CD4-positive, alpha-beta T cell treated with Interleukin-15 for 4 hours (primary cell): Measurements from ENCODE around the gene PTBP1.
"Not testable (repeated sequence)": the region's sequence is repeated elsewhere in the genome, so short reads cannot be mapped to it uniquely, and the experiment has no call there.

Source experiments
- DNase-seq: peaks from one replicate; pipeline ENCODE4 v3.0.0-alpha.2; 2020; ENCODE audit warnings: low spot score

PTBP1 gene

DNA sequence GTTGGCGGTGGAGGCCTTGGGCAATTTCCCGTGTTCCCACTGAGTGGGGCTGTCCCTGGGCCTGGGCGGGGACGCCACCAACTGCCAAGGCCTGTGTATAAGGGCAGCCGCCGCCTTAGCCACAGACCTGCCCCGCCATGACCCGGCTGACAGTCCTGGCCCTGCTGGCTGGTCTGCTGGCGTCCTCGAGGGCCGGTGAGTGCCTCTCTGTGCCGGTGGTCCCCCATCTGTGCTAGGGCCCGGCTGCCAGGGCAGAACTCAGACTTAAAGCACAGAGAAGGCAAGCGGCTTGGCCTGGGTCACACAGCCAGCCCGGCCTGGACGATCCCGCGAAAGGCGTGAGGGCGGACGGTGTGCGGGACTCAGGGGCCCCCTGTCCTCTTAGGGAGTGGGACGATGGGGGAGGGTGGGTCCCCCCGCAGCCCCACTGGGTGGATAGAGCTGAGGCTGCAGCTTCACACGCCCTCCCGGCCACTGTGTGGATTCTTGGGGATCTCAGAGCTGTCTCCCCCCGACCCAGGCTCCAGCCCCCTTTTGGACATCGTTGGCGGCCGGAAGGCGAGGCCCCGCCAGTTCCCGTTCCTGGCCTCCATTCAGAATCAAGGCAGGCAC is 30.6 kb downstream of the PTBP1 start, which contains the start of gene AZU1:
Gene AZU1 (plus strand): TSS at position 128 of the 612 bp plus-strand sequence. CDS start 10 bp downstream, at position 138.
- no peak for DNase-seq

DNA sequence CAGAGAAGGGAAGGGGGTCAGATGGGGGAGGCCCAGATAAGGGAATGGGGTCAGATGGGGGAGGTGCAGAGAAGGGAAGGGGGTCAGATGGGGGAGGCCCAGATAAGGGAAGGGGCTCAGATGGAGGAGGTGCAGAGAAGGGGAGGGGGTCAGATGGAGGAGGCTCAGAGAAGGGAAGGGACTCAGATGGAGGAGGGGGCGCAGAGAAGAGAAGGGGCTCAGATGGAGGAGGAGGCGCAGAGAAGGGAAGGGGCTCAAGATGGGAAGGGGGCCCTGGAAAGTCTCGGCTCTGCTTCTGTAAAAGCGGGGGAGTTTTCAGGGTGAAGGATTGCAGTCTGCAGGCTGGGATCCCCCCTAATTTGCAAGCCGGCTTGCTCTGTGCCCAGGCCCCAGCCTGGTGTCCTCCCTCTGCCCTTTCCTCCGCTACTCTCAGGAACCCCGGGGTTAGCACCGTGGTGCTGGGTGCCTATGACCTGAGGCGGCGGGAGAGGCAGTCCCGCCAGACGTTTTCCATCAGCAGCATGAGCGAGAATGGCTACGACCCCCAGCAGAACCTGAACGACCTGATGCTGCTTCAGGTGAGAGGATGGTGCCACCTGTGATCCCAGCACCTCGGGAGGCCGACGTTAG is 32.0 kb downstream of the PTBP1 start:
- DNase-seq, result no peak

DNA sequence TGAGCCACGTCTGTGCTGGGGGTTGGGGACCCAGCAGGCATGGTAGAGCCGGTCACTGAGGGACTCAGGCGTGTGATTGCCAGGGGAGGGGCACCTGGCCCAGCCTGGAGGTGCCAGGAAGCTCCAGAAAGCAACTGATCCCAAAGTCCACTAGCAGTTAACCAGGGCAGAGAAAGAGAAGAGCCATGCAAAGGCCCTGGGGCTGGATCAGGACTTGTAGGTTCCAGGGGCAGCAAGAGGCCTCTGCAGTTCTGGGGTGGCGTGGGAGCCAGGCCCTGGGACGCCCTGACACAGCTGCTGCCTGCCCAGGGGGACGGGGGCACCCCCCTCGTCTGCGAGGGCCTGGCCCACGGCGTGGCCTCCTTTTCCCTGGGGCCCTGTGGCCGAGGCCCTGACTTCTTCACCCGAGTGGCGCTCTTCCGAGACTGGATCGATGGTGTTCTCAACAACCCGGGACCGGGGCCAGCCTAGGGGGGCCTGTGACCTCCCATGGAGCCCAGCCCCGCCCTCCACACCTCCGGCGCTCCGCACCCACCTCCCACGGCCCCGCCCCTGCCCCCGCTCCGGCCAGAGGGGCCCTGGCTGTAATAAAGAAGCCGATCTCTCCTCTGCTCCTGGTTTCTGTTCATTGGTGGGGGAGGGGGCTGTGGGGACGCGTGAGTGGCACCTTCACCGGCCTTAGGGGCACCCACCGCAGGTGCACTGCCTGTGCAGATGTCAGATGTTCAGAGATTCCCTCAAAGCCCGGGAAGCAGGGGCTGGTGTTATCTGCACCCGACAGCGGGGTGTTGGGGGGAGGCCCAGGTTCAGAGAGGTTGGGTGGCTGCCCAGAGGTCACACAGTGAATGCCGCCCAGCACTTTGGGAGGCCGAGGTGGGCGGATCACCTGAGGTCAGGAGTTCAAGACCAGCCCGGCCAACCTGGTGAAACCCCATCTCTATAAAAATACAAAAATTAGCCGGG is 34.4 kb downstream of the PTBP1 start:
- DNase-seq, result no peak

DNA sequence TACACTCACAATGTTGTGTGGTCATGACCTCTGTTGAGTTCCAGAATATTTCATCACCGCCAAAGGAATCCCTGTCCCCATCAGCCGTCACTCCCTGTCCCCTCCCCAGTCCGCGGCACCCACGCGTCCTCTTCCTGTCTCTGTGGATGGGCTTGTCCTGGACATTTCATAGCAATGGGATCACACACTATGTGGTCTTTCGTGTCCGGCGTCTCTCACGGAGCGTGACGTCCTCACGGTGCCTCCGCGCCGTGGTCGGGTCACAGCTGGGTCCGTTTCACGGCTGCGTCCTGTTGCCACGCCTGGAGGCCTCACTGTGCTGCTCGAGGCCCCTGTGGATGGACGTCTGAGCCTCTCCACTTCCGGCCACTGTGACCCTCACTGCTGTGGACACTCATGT is 37.0 kb downstream of the PTBP1 start:
- DNase-seq, result no peak

DNA sequence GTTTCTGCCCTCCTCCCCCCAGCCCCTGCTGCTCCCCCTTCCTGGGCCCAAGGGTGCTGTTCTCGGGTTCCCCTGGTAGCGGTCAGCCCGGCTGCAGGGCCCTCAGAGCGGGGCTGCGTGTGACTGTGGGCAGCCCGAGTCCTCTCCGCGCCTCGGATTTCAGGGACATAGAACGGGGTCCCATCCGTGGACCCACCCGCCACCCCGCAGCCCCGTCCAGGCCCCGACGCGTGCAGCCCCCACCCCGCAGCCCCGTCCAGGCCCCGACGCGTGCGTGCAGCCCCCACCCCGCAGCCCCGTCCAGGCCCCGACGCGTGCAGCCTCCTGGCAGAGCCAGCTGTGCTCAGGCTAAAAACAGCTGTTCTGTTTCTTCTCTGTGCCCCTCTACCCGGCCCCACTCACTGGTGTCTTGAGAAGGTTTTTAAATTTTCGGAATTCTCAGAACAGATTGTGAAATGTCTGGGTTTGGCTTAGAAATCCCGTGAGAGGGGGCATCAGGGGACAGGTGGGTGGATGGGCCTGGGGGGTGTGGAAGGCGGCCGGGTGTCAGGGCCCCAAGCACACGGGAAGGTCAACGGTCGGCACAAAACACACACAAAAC is 38.1 kb downstream of the PTBP1 start:
- DNase-seq, result no peak

DNA sequence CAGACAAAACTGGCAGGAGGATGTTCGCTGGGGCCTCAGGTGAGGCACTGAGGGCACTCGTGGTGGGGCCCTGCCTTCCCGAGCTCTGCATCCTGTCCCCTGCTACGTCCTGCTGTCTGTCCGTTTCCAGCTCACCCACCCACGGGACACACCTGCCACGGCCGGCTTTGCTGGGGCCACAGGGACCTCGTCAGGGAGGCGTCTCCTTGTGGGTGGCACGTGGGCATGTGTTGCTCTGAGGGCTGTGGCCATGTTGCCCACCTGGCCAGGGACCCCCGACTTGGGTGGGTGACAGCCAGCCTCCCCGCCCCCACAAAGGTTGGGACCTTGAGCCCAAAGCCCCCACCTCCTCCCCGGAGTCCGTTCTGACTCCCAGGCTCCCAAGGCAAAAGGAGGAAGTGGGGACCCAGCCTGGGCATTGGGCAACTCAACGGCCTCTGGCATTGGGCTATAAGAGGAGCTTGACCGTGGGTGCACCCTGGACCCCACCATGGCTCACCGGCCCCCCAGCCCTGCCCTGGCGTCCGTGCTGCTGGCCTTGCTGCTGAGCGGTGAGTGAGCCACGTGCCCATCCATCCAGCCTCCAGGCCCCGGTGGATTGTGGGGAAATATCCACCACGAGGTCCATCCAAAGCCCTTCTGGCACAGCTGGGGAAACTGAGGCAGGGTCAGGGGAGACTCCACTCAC is 43.4 kb downstream of the PTBP1 start, which contains the start of gene PRTN3:
Gene PRTN3 (plus strand): TSS at position 481 of the 688 bp plus-strand sequence. CDS start 10 bp downstream, at position 491.
- no peak for DNase-seq

DNA sequence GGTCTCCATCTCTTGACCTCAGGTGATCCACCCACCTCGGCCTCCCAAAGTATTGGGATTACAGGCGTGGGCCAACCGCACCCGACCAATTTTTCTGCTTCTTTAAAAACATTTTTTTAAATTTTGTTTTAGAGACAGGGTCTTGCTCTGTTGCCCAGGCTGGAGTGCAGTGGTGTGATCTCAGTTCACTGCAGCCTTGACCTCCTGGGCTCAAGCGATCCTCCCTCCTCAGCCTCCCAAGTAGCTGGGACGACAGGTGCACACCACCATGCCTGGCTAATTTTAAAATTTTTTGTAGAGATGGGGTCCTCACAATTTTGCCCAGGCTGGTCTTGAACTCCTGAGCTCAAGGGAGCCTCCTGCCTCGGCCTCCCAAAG is 45.5 kb downstream of the PTBP1 start:
- DNase-seq, result not testable (repeated sequence)

DNA sequence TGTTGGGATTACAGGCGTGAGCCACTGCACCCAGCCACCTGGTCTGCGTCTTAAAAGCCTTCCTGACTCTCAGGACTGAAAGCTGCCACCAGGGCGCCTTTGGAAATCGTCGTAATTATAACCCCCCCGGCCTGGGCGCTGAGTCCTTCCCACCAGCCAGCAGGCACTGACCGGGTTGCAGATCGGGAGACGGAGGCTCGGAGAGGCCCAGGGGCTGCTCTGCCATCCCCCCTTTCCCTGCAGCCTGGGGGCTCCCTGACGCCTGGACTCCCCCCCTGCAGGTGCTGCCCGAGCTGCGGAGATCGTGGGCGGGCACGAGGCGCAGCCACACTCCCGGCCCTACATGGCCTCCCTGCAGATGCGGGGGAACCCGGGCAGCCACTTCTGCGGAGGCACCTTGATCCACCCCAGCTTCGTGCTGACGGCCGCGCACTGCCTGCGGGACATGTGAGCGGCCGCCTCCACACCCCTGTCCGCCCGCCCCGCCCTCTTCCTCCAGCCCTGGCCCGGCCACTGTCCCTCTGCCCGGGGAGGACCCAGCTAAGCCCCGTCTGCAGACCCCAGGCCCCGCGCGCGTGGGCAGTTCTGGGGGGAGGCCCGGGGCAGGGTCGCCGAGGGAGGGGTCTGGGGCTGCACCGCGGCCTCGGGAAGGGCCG is 46.1 kb downstream of the PTBP1 start:
- no peak for DNase-seq

DNA sequence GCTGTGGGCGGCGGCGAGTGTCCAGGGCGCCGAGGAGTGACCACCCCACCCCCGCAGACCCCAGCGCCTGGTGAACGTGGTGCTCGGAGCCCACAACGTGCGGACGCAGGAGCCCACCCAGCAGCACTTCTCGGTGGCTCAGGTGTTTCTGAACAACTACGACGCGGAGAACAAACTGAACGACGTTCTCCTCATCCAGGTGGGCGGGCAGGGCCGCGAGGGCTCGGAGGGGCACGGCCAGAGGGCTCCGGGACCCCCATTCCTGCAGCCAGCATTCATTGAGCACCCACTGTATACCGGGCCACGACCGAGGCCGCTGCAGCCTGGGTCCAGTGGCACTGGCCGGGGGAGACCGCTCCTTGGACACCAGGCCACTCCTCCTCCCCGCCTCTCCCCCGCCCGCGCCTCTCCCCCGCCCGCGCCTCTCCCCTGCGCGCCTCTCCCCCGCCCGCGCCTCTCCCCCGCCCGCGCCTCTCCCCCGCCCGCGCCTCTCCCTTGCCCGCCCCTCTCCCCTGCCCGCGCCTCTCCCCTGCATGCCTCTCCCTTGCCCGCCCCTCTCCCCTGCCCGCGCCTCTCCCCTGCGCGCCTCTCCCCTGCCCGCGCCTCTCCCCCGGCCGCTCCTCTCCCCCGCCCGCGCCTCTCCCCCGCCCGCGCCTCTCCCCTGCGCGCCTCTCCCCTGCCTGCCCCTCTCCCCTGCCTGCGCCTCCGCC is 46.7 kb downstream of the PTBP1 start:
- no peak for DNase-seq

DNA sequence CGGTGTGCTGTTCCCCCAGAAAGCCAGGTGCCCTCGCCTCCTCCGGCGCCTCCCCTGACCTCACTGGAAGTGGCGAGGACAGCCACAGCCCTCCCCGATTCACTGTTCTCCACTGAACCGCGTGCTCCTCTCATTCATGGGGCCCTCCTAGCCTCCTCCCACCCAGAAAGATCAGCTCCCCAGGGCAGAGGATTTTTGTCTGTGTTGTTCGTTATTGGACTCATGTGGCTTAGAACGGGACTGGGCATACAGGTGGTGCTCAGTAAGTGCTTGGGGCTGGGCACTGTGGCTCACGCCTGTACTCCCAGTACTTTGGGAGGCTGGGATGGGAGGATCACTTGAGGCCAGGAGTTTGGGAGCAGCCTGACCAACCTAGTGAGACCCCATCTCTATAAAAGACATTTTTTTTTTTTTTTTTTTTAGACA is 47.3 kb downstream of the PTBP1 start:
- DNase-seq, result no peak

DNA sequence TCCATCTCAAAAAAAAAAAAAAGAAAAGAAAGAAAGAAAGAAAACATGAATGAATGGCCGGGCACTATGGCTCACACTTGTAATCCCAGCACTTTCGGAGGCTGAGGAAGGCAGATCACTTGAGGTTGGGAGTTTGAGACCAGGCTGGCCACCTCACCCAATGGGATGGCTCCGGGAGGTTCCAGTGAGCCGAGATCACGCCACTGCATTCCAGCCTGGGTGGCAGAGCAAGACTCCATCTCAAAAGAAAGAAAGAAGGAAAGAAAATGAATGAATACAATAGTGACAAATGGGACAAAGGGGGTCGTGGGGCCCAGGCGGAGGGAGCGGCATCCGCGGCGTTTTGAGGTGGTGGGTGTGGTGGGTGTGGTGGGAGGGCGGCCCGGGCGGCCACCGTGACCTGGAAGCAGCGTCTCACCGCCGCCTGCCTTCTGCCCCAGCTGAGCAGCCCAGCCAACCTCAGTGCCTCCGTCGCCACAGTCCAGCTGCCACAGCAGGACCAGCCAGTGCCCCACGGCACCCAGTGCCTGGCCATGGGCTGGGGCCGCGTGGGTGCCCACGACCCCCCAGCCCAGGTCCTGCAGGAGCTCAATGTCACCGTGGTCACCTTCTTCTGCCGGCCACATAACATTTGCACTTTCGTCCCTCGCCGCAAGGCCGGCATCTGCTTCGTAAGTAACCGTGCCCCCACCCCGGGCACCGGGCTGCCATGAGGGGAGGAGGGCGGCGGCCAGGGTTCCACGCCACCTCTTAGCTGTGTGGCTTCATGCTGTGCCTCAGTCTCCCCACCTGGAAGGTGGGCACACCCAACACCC is 48.7 kb downstream of the PTBP1 start:
- DNase-seq, result no peak

DNA sequence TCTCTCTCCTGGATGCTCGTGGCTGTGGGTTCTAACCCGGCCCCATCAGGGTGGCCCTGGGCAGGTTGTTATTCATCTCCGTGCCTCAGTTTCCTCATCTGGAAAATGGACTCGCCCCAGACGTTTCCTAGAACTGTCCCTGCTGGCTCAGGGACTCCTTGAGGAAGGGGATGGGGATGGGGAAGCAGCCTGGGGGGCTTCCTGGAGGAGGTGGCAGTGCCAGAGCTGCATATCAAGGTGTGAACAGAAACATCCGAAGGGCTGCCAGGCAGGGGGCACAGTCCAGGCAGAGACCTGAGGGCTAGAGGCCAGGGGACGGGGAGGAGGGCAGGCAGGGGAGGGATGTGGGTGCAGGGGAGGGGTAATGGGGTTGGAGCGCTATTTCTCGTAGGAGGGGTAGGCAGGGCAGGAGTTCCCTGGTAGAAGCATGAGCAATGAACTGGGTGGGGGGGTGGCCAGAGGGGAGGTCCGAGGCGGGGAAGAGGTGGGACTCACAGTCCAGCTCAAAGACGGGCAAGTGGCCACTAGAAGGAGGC is 51.2 kb downstream of the PTBP1 start:
- DNase-seq, result no peak

DNA sequence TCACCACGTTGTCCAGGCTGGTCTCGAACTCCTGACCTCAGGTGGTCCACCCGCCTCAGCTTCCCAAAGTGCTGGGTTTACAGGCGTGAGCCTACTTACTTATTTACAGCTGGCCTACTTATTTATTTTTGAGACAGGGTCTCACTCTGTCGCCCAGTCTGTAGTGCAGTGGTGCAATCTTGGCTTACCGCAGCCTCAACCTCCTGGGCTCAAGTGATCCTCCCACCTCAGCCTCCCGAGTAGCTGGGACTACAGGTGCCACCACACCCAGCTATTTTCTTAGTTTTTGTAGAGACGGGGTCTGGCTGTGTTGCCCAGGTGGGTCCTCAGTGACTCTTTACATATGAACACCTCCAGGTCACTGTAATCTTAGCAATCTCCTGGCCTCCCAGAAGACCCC is 51.9 kb downstream of the PTBP1 start:
- not testable (repeated sequence) for DNase-seq

DNA sequence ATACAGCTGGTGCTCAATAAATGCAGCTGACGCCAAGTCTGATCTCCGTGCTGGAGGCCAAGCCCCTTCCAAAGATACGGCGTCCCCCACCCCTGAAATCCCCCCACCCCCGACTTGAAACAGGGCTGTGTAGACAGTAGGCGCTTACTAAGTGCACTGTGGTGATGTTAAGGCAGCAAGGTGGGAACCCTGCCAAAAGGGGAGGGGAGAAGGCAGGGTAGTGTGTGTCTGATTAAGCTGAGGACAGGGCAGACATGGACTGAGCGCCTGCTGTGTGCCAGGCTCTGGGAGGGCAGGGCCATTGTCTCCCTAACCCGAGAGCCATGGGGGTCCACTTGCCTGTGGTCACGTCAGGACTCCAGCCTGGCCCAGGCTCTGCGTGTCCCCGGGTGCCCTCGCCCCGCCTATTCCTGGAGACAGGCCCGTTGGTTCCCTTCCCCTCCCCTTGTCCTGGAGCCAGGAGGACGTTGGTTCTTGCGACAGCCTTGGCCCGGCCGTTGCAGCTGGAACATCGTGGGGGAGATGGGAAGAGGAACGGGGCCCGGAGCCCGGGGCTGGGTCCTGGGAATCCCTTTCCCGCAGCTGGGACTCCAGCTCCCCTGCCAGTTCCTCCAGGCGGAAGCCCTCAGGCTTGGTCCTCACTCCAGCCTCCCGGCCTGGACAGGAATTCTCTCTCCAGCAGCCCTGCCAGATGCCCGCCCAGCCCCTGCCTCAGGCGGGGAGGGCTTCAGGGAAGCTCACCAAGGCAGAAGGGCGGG is 53.1 kb downstream of the PTBP1 start:
- no peak for DNase-seq

DNA sequence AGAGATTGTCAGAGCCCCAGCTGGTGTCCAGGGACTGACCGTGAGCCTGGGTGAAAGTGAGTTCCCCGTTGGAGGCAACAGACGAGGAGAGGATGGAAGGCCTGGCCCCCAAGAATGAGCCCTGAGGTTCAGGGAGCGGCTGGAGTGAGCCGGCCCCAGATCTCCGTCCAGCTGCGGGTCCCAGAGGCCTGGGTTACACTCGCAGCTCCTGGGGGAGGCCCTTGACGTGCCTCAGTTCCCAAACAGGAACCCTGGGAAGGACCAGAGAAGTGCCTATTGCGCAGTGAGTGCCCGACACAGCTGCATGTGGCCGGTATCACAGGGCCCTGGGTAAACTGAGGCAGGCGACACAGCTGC is 53.7 kb downstream of the PTBP1 start:
- DNase-seq, result no peak

DNA sequence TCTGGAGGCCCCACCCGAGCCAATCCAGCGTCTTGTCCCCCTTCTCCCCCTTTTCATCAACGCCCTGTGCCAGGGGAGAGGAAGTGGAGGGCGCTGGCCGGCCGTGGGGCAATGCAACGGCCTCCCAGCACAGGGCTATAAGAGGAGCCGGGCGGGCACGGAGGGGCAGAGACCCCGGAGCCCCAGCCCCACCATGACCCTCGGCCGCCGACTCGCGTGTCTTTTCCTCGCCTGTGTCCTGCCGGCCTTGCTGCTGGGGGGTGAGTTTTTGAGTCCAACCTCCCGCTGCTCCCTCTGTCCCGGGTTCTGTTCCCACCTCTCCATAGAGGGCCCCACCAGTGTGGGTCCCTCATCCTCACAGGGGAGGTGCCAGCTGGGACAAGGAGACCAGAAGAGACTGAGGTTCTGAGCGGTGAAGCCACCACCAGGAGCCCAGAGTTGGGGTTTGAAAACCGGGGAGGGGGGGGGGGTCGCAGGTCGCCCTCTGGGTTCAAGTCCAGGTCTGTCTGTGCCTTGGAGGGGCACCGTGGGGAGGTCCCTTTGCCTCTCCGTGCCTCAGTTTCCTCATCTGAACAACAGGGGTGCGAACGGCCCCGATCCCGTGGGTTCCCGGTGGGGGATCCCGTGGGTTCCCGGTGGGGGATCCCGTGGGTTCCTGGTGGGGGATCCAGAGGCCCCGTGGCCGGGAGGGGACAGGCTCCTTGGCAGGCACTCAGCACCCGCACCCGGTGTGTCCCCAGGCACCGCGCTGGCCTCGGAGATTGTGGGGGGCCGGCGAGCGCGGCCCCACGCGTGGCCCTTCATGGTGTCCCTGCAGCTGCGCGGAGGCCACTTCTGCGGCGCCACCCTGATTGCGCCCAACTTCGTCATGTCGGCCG is 55.1 kb downstream of the PTBP1 start, which contains the start of gene ELANE:
Gene ELANE (plus strand): TSS at position 168 of the 878 bp plus-strand sequence. CDS start 26 bp downstream, at position 194.
- no peak for DNase-seq

DNA sequence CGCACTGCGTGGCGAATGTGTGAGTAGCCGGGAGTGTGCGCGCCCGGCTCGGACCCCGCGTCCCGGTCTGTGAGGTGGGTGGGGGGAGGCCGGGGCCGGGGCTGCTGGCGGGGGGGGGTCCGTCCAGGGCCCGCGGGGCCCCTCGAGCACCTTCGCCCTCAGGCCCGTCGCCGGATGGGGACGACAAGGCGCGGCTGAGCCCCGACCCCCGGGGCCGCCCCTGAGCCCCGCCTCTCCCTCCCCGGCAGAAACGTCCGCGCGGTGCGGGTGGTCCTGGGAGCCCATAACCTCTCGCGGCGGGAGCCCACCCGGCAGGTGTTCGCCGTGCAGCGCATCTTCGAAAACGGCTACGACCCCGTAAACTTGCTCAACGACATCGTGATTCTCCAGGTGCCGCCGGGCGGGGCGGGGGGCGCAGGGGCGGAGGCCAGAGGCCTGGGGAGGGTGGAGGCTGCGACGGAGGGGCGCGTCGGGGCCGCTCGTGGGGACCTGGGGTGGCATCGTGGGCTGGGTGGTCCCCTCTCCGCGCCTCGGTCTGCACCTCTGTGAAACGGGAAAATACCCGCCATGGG is 55.8 kb downstream of the PTBP1 start:
- no peak for DNase-seq
